Measurements from ENCODE around the gene CXCR4. TPM values are rescaled to one million over a fixed set of nuclear protein-coding genes. Genes with fewer than 3 reads are reported as not detected.
"Not testable (repeated sequence)": the region's sequence is repeated elsewhere in the genome, so short reads cannot be mapped to it uniquely, and the experiment has no call there.

The CXCR4 gene
- total RNA-seq, 2 donors from 2014 or later = 1,189 to 1,429 TPM

DNA sequence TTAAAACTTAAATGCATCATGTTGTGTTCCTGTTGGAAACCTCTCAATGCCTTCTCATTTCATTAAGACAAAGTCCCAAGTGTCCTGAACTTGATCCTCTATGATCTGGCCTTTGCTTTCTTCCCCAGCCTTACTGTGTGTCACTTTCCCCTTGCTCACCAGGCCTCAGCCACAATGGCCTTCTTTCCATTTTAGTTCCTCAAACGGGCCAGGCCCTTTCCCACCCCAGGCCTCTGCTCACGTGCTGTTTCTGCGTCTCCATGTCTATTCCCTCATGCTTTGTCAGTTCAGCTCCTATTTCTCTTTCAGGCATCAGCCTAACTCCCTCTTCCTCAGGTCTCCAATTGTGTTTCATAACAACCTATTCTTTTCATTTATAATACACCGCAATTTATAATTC is 19.5 kb downstream of the CXCR4 start:
- no peak for DNase-seq
- H3K9me3 ChIP-seq (ENCODE audit: control insufficient read depth, low read length, poor library complexity, severe bottlenecking) = no peaks in the 10 kb centered on the region
- no peaks in the 10 kb centered on the region for H3K27me3 Mint-ChIP-seq
- H3K4me3 Mint-ChIP-seq = no peak overlapping the region
- H3K27ac Mint-ChIP-seq = no peak overlapping the region
- H3K4me1 Mint-ChIP-seq = no peaks in the 10 kb centered on the region
- no peaks in the 10 kb centered on the region for H3K36me3 Mint-ChIP-seq (ENCODE audit: low read depth)
- ATAC-seq = no peak

DNA sequence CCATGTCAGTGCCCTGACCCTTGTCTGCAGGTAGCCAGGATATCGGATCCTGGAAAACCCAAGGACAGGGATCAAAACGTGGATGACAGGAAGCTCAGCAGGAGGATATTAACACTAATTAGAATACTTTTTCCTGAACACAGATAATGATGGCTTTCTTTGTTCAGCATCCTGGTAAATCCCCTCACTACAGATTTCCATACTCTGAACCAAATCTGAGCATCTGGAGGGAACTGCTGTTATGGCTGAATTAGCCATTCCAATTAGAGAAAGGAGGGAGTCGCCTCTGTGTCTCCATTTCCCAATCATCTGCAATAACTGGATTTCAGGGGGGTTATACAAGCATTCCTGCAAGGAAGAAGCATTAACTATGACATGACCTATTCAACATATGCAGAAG is 24.4 kb downstream of the CXCR4 start:
- peaks cover 15% of the 10 kb centered on the region for H3K4me1 Mint-ChIP-seq
- H3K27me3 Mint-ChIP-seq = no peaks in the 10 kb centered on the region
- no peaks in the 10 kb centered on the region for H3K9me3 ChIP-seq (ENCODE audit: control insufficient read depth, low read length, poor library complexity, severe bottlenecking)
- peak overlapping the region; percentile 91 for H3K27ac Mint-ChIP-seq
- H3K36me3 Mint-ChIP-seq (ENCODE audit: low read depth) = no peaks in the 10 kb centered on the region
- ATAC-seq = no peak
- DNase-seq = no peak
- no peak overlapping the region for H3K4me3 Mint-ChIP-seq

DNA sequence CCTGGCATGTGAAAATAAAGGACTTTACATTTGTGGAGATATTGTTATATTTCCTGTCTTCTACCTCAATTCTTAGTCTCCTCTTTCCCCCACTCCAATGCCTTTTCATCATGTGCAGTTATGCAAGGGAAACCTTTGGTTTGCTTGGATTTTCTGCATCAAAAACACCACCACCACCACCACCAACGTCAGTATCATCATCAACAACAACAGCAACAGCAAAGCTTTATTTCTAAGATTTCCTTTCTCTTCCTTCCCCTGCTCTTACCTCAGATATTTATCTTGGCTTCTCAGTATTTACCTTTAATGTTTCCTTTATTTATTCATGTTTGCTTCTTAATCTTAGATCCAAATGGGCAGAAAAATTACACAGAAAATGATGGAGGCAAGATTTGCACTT is 26.1 kb downstream of the CXCR4 start:
- DNase-seq = no peak
- peak; percentile 71 for ATAC-seq
- no peaks in the 10 kb centered on the region for H3K36me3 Mint-ChIP-seq (ENCODE audit: low read depth)
- H3K4me3 Mint-ChIP-seq = peak overlapping the region; percentile 63
- H3K27me3 Mint-ChIP-seq = no peaks in the 10 kb centered on the region
- peak overlapping the region; percentile 91 for H3K27ac Mint-ChIP-seq
- no peaks in the 10 kb centered on the region for H3K9me3 ChIP-seq (ENCODE audit: control insufficient read depth, low read length, poor library complexity, severe bottlenecking)
- peaks cover 17% of the 10 kb centered on the region for H3K4me1 Mint-ChIP-seq

DNA sequence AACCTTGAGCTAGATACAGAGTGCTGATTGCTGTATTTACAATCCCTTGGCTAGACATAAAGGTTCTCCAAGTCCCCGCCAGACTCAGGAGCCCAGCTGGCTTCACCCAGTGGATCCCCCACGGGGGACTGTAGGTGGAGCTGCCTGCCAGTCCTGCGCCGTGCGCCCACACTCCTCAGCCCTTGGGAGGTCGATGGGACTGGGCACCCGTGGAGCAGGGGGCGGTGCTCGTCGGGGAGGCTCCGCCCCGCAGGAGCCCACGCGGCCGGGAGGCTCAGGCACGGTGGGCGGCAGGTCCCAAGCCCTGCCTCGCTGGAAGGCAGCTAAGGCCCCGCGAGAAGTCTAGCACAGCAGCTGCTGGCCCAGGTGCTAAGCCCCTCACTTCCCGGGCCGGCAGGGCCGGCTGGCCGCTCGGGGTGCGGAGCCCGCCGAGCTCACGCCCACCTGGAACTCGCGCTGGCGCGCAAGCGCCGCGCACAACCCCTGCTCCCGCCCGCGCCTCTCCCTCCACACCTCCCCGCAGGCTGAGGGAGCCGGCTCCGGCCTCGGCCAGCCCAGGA is 30.0 kb downstream of the CXCR4 start:
- not testable (repeated sequence) for H3K27me3 Mint-ChIP-seq; DNase-seq; H3K9me3 ChIP-seq (ENCODE audit: control insufficient read depth, low read length, poor library complexity, severe bottlenecking); H3K27ac Mint-ChIP-seq; ATAC-seq; H3K36me3 Mint-ChIP-seq (ENCODE audit: low read depth); H3K4me3 Mint-ChIP-seq
- H3K4me1 Mint-ChIP-seq = peaks cover 17% of the 10 kb centered on the region

DNA sequence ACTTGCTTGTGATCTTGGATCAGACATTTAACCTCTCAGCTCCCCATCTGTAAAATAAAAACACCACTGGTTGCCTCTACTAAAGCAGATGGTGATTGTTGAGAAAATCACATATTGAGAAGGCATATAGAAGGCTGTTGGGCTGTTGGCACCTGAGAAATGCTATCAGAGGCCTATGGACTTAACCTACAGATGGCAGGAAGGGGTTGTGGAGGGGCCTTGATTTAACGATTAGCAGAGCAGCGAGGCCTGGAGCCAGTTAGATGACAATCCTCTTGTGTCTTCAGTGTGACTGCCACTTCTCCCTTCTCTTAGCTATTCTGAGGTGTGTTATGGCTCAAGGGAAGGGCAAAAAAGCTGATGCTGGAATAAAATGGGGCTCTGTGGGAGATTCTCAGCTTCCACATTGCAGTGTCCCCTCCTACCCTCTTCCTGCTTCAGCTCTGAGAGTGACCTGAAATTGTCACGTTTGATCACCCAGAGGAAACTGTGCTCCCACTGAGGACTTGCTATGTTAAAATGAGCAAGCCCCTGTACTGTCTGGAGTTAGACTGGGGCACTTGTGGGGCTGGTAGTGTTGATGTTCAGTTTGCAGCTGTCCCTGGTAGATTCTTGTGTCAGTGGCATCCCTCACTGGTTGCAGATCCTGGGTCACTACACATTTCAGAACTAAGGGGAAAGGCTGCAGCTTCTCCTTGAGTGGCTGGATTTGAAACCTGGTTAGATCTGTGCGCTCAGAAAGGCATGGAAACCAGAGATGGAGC is 31.5 kb downstream of the CXCR4 start:
- H3K27me3 Mint-ChIP-seq = no peaks in the 10 kb centered on the region
- no peaks in the 10 kb centered on the region for H3K36me3 Mint-ChIP-seq (ENCODE audit: low read depth)
- H3K9me3 ChIP-seq (ENCODE audit: control insufficient read depth, low read length, poor library complexity, severe bottlenecking) = no peaks in the 10 kb centered on the region
- peaks cover 4% of the 10 kb centered on the region for H3K4me1 Mint-ChIP-seq
- peak overlapping the region; percentile 62 for H3K27ac Mint-ChIP-seq
- DNase-seq = no peak
- no peak overlapping the region for H3K4me3 Mint-ChIP-seq
- no peak for ATAC-seq

DNA sequence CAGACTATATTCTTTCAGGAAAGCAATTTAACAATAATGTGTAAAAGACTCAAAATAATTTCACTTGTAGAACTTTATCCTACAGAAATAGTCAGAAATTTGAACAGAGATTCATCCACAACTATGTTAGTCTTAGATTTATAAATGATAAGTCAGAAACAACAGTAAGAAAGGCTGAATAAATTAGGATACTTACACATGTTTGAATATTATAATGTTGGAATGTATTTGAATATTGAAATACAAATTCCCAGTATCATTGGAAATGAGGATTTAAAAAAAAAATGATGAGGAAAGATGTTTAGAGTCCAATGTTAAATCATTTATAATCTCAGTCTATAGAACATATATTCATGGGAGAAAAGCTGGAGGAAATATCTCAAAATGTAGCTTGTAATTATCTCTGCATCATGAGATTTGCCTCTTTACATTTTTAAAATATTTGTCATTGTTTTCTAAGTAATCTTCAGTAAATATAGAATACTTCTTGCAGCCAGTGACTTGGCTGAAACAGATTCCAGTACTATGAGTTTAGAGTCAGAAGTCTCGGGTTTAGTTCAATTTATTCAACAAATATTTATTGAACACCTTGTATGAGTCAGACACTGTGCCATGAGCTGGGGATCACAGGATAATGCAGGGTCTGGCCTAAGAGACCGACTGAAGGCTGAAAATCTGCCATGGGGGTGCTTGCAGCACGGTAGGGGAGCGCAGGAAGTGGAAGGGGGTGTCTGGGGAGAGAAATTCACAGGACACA is 32.3 kb downstream of the CXCR4 start:
- Mint-ChIP-seq H3K27me3 (no peaks in the 10 kb centered on the region), H3K27ac (no peak overlapping the region), H3K4me1 (peaks cover 2% of the 10 kb centered on the region), H3K36me3 (ENCODE audit: low read depth) (no peaks in the 10 kb centered on the region), H3K4me3 (no peak overlapping the region)
- DNase-seq (no peak), ATAC-seq (no peak)
- no peaks in the 10 kb centered on the region for H3K9me3 ChIP-seq (ENCODE audit: control insufficient read depth, low read length, poor library complexity, severe bottlenecking)

DNA sequence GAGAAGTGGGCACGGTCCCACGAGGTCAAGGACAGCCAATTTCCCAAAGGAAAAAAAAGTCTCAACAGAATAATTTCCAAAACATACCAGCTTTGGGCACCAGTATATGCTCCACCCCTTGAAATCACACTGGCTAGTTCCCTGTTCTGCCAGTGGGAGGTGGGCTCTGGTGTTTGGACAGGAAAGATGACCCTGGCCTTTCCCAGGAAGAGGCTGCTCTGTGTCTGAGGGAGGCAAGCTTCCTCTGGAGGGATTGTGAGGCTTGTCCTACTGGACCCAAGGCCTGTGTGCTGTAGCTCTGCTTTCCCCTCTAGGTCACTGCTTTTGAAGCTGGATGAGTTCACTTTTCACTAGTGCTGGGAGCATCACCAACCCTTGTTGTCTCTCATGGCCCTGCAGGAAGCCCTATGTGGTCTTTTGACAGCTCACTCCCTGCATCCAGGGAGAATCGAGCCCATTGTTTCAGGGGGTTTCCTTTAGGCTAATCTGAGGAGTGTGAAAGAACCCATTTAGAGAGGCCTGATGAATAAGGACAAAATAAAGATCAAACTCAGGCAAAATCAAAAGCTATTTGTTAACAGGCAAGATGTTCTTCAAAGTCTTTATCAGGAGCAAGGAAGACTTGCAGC is 36.3 kb downstream of the CXCR4 start:
- Mint-ChIP-seq H3K4me1 (peaks cover 3% of the 10 kb centered on the region), H3K27ac (no peak overlapping the region), H3K4me3 (no peak overlapping the region), H3K36me3 (ENCODE audit: low read depth) (no peaks in the 10 kb centered on the region), H3K27me3 (no peaks in the 10 kb centered on the region)
- DNase-seq (no peak), ATAC-seq (no peak)
- H3K9me3 ChIP-seq (ENCODE audit: control insufficient read depth, low read length, poor library complexity, severe bottlenecking) = no peaks in the 10 kb centered on the region

DNA sequence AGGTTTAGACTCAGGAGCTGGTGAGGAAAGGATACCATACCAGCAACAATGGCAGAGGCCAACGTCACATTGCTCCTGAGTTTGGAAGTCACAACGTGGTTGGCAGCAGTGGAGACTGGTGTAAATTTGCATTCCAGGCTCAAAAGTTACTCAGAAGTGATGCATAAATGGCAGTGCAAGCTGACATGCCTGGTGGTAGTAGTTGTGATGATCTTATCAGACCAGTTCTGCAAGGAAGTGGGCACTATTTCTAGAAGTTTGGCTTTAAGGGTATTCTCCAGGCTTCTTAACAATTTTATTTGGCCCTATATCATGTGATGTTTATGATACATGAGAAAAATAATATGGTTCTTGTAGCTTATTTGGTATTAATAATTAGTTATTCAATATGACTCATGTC is 37.8 kb downstream of the CXCR4 start:
- no peak for ATAC-seq
- no peaks in the 10 kb centered on the region for H3K9me3 ChIP-seq (ENCODE audit: control insufficient read depth, low read length, poor library complexity, severe bottlenecking)
- Mint-ChIP-seq H3K4me3 (no peak overlapping the region), H3K36me3 (ENCODE audit: low read depth) (no peaks in the 10 kb centered on the region), H3K4me1 (peaks cover 3% of the 10 kb centered on the region), H3K27ac (no peak overlapping the region), H3K27me3 (no peaks in the 10 kb centered on the region)
- DNase-seq = no peak

DNA sequence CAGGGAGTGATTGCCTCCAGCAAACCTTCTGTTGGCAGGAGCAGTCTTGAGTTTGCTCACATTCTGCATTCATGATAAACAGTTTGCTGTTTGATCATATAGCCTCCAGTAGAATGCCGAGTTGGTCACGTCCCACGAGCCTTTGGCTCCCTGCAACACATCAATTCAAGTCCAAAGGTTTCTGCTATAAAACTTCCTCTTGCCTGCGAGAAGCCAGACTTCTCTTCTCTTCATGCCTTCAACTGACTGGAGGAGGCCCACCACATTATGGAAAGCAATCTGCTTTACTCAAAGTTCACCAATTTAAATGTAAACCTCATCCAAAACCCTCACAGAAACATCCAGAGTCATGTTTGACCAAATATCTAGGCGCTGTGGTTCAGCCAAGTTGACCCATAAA is 40.8 kb downstream of the CXCR4 start:
- DNase-seq (no peak), ATAC-seq (no peak)
- H3K27me3 Mint-ChIP-seq = no peaks in the 10 kb centered on the region
- H3K36me3 Mint-ChIP-seq (ENCODE audit: low read depth) = peaks cover 2% of the 10 kb centered on the region
- H3K4me3 Mint-ChIP-seq = no peak overlapping the region
- peaks cover 3% of the 10 kb centered on the region for H3K4me1 Mint-ChIP-seq
- no peaks in the 10 kb centered on the region for H3K9me3 ChIP-seq (ENCODE audit: control insufficient read depth, low read length, poor library complexity, severe bottlenecking)
- no peak overlapping the region for H3K27ac Mint-ChIP-seq

DNA sequence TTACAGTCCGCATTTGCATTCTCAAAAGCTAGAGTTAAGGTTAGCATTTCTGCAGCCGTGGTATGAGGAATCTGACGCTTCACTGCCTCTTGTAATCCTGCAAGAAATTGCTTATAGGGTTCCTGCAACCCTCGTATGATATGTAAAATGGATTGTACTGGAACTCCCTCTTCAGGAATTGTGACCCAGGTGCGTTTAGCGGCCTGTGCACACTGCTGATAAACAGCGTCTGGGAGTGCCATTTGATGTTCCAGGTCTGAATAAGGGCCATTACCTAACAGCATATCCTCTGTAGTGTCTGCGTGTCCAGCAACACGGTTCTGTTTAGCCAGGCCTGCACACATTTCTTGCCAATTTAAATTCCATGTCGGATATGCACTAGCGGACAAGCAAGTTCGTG is 42.5 kb downstream of the CXCR4 start:
- H3K36me3 Mint-ChIP-seq (ENCODE audit: low read depth) = peaks cover 2% of the 10 kb centered on the region
- no peak for ATAC-seq
- no peaks in the 10 kb centered on the region for H3K9me3 ChIP-seq (ENCODE audit: control insufficient read depth, low read length, poor library complexity, severe bottlenecking)
- H3K27ac Mint-ChIP-seq = no peak overlapping the region
- H3K27me3 Mint-ChIP-seq = no peaks in the 10 kb centered on the region
- peaks cover 3% of the 10 kb centered on the region for H3K4me1 Mint-ChIP-seq
- DNase-seq = no peak
- H3K4me3 Mint-ChIP-seq = no peak overlapping the region

DNA sequence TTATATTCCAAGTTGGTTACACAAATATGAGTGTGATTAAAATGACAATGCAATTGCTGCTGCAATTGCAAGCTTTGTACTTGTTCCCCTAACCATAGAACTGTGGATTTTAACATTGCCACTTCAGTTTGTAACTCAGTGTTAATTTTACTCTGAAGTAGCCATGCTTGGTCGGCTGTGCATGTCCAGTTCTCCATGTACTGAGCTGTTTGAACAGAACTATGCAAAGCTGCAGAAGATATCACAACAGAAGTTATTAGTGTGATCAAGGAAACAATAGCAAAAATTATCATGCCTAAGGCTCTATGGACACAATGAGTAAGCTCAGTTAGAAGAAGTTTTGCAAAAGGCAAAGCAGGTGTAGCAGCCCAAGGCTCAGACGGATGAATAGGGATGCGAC is 45.3 kb downstream of the CXCR4 start:
- no peak for ATAC-seq
- no peak for DNase-seq
- H3K36me3 Mint-ChIP-seq (ENCODE audit: low read depth) = peaks cover 2% of the 10 kb centered on the region
- H3K27ac Mint-ChIP-seq = no peak overlapping the region
- H3K4me1 Mint-ChIP-seq = peaks cover 13% of the 10 kb centered on the region
- H3K9me3 ChIP-seq (ENCODE audit: control insufficient read depth, low read length, poor library complexity, severe bottlenecking) = no peaks in the 10 kb centered on the region
- no peaks in the 10 kb centered on the region for H3K27me3 Mint-ChIP-seq
- no peak overlapping the region for H3K4me3 Mint-ChIP-seq

DNA sequence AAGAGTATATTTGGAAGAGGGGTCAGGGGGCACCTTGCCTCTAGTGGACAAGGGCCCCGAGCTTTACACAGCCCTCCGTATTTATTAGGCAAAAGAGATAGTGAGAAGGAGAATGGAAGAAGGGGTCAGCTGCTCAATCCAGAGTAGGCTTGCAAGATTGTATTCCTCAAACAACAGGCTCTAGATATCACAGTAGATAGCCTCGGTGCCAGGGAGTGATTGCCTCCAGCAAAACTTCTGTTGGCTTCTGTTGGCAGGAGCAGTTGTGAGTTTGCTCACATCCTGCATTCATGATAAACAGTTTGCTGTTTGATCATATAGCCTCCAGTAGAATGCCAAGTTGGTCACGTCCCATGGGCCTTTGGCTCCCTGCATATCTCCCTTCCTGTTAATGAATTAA is 46.1 kb downstream of the CXCR4 start:
- not testable (repeated sequence) for ATAC-seq; DNase-seq; H3K27me3 Mint-ChIP-seq; H3K9me3 ChIP-seq (ENCODE audit: control insufficient read depth, low read length, poor library complexity, severe bottlenecking); H3K27ac Mint-ChIP-seq; H3K4me3 Mint-ChIP-seq; H3K36me3 Mint-ChIP-seq (ENCODE audit: low read depth)
- peaks cover 14% of the 10 kb centered on the region for H3K4me1 Mint-ChIP-seq

DNA sequence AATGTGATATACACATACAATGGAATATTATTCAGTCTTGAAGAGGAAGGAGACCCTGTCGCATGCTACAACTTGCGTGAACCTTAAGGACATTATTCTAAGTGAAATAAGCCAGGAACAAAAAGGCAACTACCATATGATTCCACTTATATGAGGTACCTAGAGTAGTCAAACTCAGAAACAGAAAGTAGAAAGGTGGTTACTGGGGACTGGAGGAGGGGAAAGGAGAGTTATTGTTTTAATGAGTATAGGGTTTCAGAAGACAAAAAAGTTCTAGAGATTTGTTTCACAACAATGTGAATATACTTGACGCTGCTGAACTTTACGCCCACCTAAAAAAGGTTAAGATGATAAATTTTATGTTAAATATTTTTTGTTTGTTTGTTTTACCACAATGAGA is 47.0 kb downstream of the CXCR4 start:
- Mint-ChIP-seq H3K27me3 (no peaks in the 10 kb centered on the region), H3K4me3 (no peak overlapping the region), H3K27ac (no peak overlapping the region), H3K4me1 (peaks cover 16% of the 10 kb centered on the region), H3K36me3 (ENCODE audit: low read depth) (peaks cover 2% of the 10 kb centered on the region)
- H3K9me3 ChIP-seq (ENCODE audit: control insufficient read depth, low read length, poor library complexity, severe bottlenecking) = no peaks in the 10 kb centered on the region
- ATAC-seq (no peak), DNase-seq (no peak)
